ENCODE results near the gene NET1.

The NET1 gene

GRCh38 chr10:5504146-5505072, 92.1 kb downstream of the NET1 start:
- H3K27me3 ChIP-seq (ENCODE audit: control insufficient read depth in 3 of 3, insufficient read depth in 3 of 3, low read depth in 1 of 3, low read length in 3 of 3) = peaks cover 0 to 43% (median 0%) of the 10 kb centered on the region in 3 experiments
- WGBS, 2 donors (ENCODE audit: extremely low coverage in 2 of 2, insufficient read length in 2 of 2, insufficient replicate concordance in 1 of 2) = no CpG with 5 or more reads among the region's 18 CpGs
- no peaks in the 10 kb centered on the region for H3K36me3 ChIP-seq (replicated peaks in 1 of 2; ENCODE audit: control insufficient read depth in 2 of 2, insufficient read depth in 2 of 2, low read length in 2 of 2)
- no peak overlapping the region for H3K27ac ChIP-seq (replicated peaks; ENCODE audit: low read length)
- peak overlapping the region in 1 of 2 donors; percentile 38 for H3K4me3 ChIP-seq (ENCODE audit: low read length in 2 of 2)
- H3K9me3 ChIP-seq (replicated peaks in 1 of 2; ENCODE audit: control insufficient read depth in 2 of 2, insufficient read depth in 1 of 2, low read depth in 1 of 2, low read length in 2 of 2) = peaks cover 0 to 2% of the 10 kb centered on the region in 2 donors
- H4K8ac ChIP-seq (ENCODE audit: low read depth, low read length) = no peak overlapping the region
- H3K23ac ChIP-seq (ENCODE audit: low read depth, low read length, poor library complexity) = no peak overlapping the region
- H3K4me1 ChIP-seq (ENCODE audit: control insufficient read depth in 2 of 2, insufficient read depth in 1 of 2, low read depth in 1 of 2, low read length in 2 of 2) = no peaks in the 10 kb centered on the region
- no peak overlapping the region for H2AFZ ChIP-seq (ENCODE audit: low read length)
- H2BK5ac ChIP-seq (ENCODE audit: low read length) = no peak overlapping the region
- no peak overlapping the region for H3K9ac ChIP-seq (ENCODE audit: low read depth, low read length, poor library complexity)
- no peak overlapping the region for H2BK15ac ChIP-seq (ENCODE audit: low read length)
- DNase-seq (ENCODE audit: low spot score) = no peak
- H3K14ac ChIP-seq (ENCODE audit: low read length) = no peak overlapping the region
- H2BK12ac ChIP-seq (ENCODE audit: low read length) = no peak overlapping the region
- H3K18ac ChIP-seq (ENCODE audit: low read length) = no peak overlapping the region
- H3K4ac ChIP-seq (ENCODE audit: low read length) = no peak overlapping the region
- no peaks in the 10 kb centered on the region for H3K79me1 ChIP-seq (ENCODE audit: low read depth, low read length)
- H2AK5ac ChIP-seq (ENCODE audit: low read depth, low read length) = no peak overlapping the region
- no peak overlapping the region for H2BK120ac ChIP-seq (ENCODE audit: low read depth, low read length)
- no peak overlapping the region for H3K4me2 ChIP-seq (ENCODE audit: insufficient read depth, low read length, poor library complexity, severe bottlenecking)
- no peak overlapping the region for H4K91ac ChIP-seq (ENCODE audit: low read depth, low read length, poor library complexity)

GRCh38 chr10:5506246-5506645, 93.9 kb downstream of the NET1 start:
- WGBS, 2 donors (ENCODE audit: extremely low coverage in 2 of 2, insufficient read length in 2 of 2, insufficient replicate concordance in 1 of 2) = no CpG with 5 or more reads among the region's 2 CpGs
- Histone ChIP-seq H3K9me3 (replicated peaks in 1 of 2; ENCODE audit: control insufficient read depth in 2 of 2, insufficient read depth in 1 of 2, low read depth in 1 of 2, low read length in 2 of 2) (peaks cover 0 to 2% of the 10 kb centered on the region in 2 donors), H2AK5ac (ENCODE audit: low read depth, low read length) (peak overlapping the region; percentile 2), H2BK12ac (ENCODE audit: low read length) (no peak overlapping the region), H3K4ac (ENCODE audit: low read length) (no peak overlapping the region), H3K9ac (ENCODE audit: low read depth, low read length, poor library complexity) (no peak overlapping the region), H3K36me3 (replicated peaks in 1 of 2; ENCODE audit: control insufficient read depth in 2 of 2, insufficient read depth in 2 of 2, low read length in 2 of 2) (no peaks in the 10 kb centered on the region), H2BK5ac (ENCODE audit: low read length) (no peak overlapping the region), H2BK120ac (ENCODE audit: low read depth, low read length) (no peak overlapping the region), H4K8ac (ENCODE audit: low read depth, low read length) (no peak overlapping the region), H2AFZ (ENCODE audit: low read length) (no peak overlapping the region), H3K27me3 (ENCODE audit: control insufficient read depth in 3 of 3, insufficient read depth in 3 of 3, low read depth in 1 of 3, low read length in 3 of 3) (peaks cover 0 to 28% (median 0%) of the 10 kb centered on the region in 3 experiments), H2BK15ac (ENCODE audit: low read length) (peak overlapping the region; percentile 41), H4K91ac (ENCODE audit: low read depth, low read length, poor library complexity) (no peak overlapping the region), H3K27ac (replicated peaks; ENCODE audit: low read length) (no peak overlapping the region), H3K4me2 (ENCODE audit: insufficient read depth, low read length, poor library complexity, severe bottlenecking) (no peak overlapping the region), H3K23ac (ENCODE audit: low read depth, low read length, poor library complexity) (no peak overlapping the region), H3K14ac (ENCODE audit: low read length) (no peak overlapping the region), H3K4me1 (ENCODE audit: control insufficient read depth in 2 of 2, insufficient read depth in 1 of 2, low read depth in 1 of 2, low read length in 2 of 2) (no peaks in the 10 kb centered on the region), H3K4me3 (ENCODE audit: low read length in 2 of 2) (peak overlapping the region in 1 of 2 donors; percentile 4), H3K79me1 (ENCODE audit: low read depth, low read length) (no peaks in the 10 kb centered on the region), H3K18ac (ENCODE audit: low read length) (peak overlapping the region; percentile 42)
- no peak for DNase-seq (ENCODE audit: low spot score)

GRCh38 chr10:5506751-5507648, 94.6 kb downstream of the NET1 start:
- Histone ChIP-seq H3K9me3 (replicated peaks in 1 of 2; ENCODE audit: control insufficient read depth in 2 of 2, insufficient read depth in 1 of 2, low read depth in 1 of 2, low read length in 2 of 2) (peaks cover 0 to 2% of the 10 kb centered on the region in 2 donors), H2AFZ (ENCODE audit: low read length) (no peak overlapping the region), H3K27me3 (ENCODE audit: control insufficient read depth in 3 of 3, insufficient read depth in 3 of 3, low read depth in 1 of 3, low read length in 3 of 3) (peaks cover 0 to 24% (median 0%) of the 10 kb centered on the region in 3 experiments), H2AK5ac (ENCODE audit: low read depth, low read length) (peak overlapping the region; percentile 2), H3K4ac (ENCODE audit: low read length) (no peak overlapping the region), H3K18ac (ENCODE audit: low read length) (peak overlapping the region; percentile 70), H2BK120ac (ENCODE audit: low read depth, low read length) (no peak overlapping the region), H4K91ac (ENCODE audit: low read depth, low read length, poor library complexity) (no peak overlapping the region), H3K4me2 (ENCODE audit: insufficient read depth, low read length, poor library complexity, severe bottlenecking) (no peak overlapping the region), H4K8ac (ENCODE audit: low read depth, low read length) (no peak overlapping the region), H3K4me3 (ENCODE audit: low read length in 2 of 2) (peak overlapping the region in 1 of 2 donors; percentile 4), H3K27ac (replicated peaks; ENCODE audit: low read length) (no peak overlapping the region), H2BK15ac (ENCODE audit: low read length) (peak overlapping the region; percentile 41), H3K23ac (ENCODE audit: low read depth, low read length, poor library complexity) (no peak overlapping the region), H3K4me1 (ENCODE audit: control insufficient read depth in 2 of 2, insufficient read depth in 1 of 2, low read depth in 1 of 2, low read length in 2 of 2) (no peaks in the 10 kb centered on the region), H3K14ac (ENCODE audit: low read length) (peak overlapping the region; percentile 78), H3K9ac (ENCODE audit: low read depth, low read length, poor library complexity) (no peak overlapping the region), H2BK5ac (ENCODE audit: low read length) (no peak overlapping the region), H3K79me1 (ENCODE audit: low read depth, low read length) (no peaks in the 10 kb centered on the region), H2BK12ac (ENCODE audit: low read length) (no peak overlapping the region), H3K36me3 (replicated peaks in 1 of 2; ENCODE audit: control insufficient read depth in 2 of 2, insufficient read depth in 2 of 2, low read length in 2 of 2) (no peaks in the 10 kb centered on the region)
- WGBS, 2 donors (ENCODE audit: extremely low coverage in 2 of 2, insufficient read length in 2 of 2, insufficient replicate concordance in 1 of 2) = no CpG with 5 or more reads among the region's 19 CpGs
- DNase-seq (ENCODE audit: low spot score) = no peak

Measured in neuronal stem cell (in vitro differentiated cells).